Activated naive CD4-positive, alpha-beta T cell treated with anti-CD3 and anti-CD28 coated beads, Interleukin-2, amount 10 ng/mL, durations not matched to agents 7 days and 5 days (primary cell): ENCODE data around the gene HNRNPA3.
"Not testable (repeated sequence)": the region's sequence is repeated elsewhere in the genome, so short reads cannot be mapped to it uniquely, and the experiment has no call there.

ENCODE experiments used
- CTCF ChIA-PET: fragments of 350-600 bp; sonication (Branson Sonifier 250); formaldehyde crosslinking; loops from one replicate; lab custom pipeline; 2021; ENCODE audit warnings: antibody characterized with exemption; lab: Charles Lee
- DNase-seq: peaks from one replicate; pipeline ENCODE4 v3.0.0-alpha.2; 2020
- H3K27ac Mint-ChIP-seq: one replicate; pipeline ENCODE4 v1.8.0; 2021; ENCODE audit warnings: mild to moderate bottlenecking, moderate library complexity, mixed read lengths
- H3K27me3 Mint-ChIP-seq: one replicate; pipeline ENCODE4 v1.8.0; 2021; ENCODE audit warnings: mild to moderate bottlenecking, mixed read lengths
- H3K36me3 Mint-ChIP-seq: one replicate; pipeline ENCODE4 v1.8.0; 2021; ENCODE audit warnings: mixed read lengths
- H3K4me1 Mint-ChIP-seq: one replicate; pipeline ENCODE4 v1.8.0; 2021; ENCODE audit warnings: mixed read lengths
- H3K4me3 Mint-ChIP-seq: one replicate; pipeline ENCODE4 v1.8.0; 2021; ENCODE audit warnings: mild to moderate bottlenecking, moderate library complexity, mixed read lengths
- H3K9me3 Mint-ChIP-seq: one replicate; pipeline ENCODE4 v1.8.0; 2021; ENCODE audit warnings: mixed read lengths

Gene HNRNPA3

DNA sequence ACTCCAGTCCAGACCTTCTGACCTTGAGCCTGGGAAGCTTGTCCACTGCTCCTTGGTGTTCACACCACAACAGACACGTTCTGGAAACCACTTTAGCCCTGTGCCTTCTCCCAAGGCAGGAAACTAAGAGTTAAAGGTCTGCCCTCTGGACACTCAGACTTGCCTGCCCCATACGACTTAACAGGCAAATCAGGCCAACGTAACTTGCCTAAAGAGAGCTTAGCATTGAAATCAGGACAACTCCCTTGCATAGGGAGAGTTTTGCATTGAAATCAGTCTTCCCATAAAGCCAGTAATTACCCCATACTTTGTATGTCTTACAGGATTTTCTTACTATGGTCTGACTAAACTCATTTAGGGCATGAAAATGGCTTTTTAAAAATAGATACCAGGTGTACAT lies 33.4 kb downstream of the HNRNPA3 start:
- no peak overlapping the region for H3K27ac Mint-ChIP-seq
- CTCF ChIA-PET, result interaction anchor here (1.0 kb wide), 2 partner anchors 14 to 48 kb away, joined by 3 read pairs; no protein-coding TSS in a partner anchor
- H3K36me3 Mint-ChIP-seq, result peaks cover 43% of the 10 kb centered on the region
- no peak overlapping the region for H3K4me3 Mint-ChIP-seq
- DNase-seq, result no peak
- no peaks in the 10 kb centered on the region for H3K9me3 Mint-ChIP-seq
- peaks cover 76% of the 10 kb centered on the region for H3K4me1 Mint-ChIP-seq
- H3K27me3 Mint-ChIP-seq, result no peaks in the 10 kb centered on the region

DNA sequence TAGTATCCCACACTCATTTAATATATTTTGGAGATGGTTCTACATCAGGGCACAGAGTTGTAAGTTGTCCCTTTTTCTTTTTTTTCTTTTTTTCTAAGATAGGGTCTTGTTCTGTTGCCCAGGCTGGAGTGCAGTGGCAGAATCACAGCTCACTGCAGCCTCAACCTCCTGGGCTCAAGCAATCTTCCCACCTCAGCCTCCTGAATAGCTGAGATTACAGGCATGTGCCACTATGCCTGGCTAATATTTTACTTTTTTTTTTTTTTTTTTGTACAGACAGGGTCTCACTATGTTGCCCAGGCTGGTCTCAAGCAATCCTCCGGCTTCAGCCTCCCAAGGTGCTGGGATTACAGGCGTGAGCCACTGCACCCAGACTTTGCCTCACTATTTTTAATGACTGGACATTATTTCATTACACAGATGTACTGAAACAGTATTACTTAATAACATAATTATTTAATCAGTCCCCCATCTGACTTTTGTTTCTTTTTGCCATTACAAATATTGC lies 34.0 kb downstream of the HNRNPA3 start:
- not testable (repeated sequence) for H3K4me3 Mint-ChIP-seq, H3K9me3 Mint-ChIP-seq, H3K27ac Mint-ChIP-seq, H3K27me3 Mint-ChIP-seq, DNase-seq
- Mint-ChIP-seq H3K36me3 (peaks cover 46% of the 10 kb centered on the region), H3K4me1 (peaks cover 76% of the 10 kb centered on the region)
- CTCF ChIA-PET, result interaction anchor here (1.0 kb wide), 1 partner anchor 13 kb away, joined by 3 read pairs; no protein-coding TSS in a partner anchor

DNA sequence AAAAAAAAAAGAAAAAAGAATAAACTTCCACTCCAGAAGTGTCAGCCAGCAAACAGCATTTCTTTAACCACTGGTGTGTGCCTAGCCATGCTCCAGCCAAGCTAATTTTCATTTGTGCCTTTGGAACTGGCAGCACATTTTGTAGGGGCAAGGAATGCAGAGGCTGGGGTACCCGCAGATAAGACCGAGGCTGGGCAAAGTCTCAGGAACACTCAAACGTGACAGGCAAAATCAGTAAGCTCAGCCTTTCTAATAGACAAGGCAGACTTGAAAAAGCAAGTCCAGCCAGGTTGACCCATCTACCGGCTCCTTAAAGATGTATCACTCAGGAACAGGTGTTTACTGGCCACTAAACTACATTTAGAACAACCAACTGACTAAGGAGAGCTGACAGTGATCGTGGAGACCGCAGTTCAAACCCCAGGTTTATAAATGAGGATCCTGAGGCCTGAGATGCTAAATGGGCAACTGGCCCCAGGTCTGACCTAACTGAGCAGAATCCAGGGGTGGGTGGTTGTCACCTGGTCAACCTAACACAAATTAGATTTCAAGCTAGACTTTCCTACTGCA lies 35.2 kb downstream of the HNRNPA3 start:
- DNase-seq, result no peak
- H3K9me3 Mint-ChIP-seq, result no peaks in the 10 kb centered on the region
- peaks cover 46% of the 10 kb centered on the region for H3K36me3 Mint-ChIP-seq
- H3K27me3 Mint-ChIP-seq, result no peaks in the 10 kb centered on the region
- CTCF ChIA-PET, result no interaction called here
- H3K4me3 Mint-ChIP-seq, result no peak overlapping the region
- H3K4me1 Mint-ChIP-seq, result peaks cover 76% of the 10 kb centered on the region
- no peak overlapping the region for H3K27ac Mint-ChIP-seq

DNA sequence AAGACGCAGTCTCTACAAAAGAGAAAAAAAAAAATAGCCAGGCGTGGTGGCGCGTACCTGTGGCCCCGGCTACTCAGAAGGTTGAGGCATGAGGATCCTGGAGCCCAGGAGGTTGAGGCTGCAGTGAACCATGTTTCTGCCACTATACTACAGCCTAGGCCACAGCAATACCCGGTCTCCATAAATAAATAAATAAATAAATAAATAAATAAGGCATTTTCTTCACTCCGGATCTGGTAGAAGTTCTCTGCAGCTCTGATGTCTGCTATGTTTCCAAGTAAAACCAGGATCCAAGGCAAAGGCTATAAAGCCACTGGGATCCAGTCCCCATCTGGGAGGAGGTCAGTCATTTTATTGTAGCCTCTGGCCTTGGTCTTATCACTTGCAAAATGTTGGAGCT lies 36.4 kb downstream of the HNRNPA3 start:
- no peak for DNase-seq
- H3K4me3 Mint-ChIP-seq, result no peak overlapping the region
- H3K9me3 Mint-ChIP-seq, result no peaks in the 10 kb centered on the region
- H3K27ac Mint-ChIP-seq, result no peak overlapping the region
- H3K27me3 Mint-ChIP-seq, result no peaks in the 10 kb centered on the region
- CTCF ChIA-PET, result no interaction called here
- H3K36me3 Mint-ChIP-seq, result peaks cover 50% of the 10 kb centered on the region
- H3K4me1 Mint-ChIP-seq, result peaks cover 79% of the 10 kb centered on the region

DNA sequence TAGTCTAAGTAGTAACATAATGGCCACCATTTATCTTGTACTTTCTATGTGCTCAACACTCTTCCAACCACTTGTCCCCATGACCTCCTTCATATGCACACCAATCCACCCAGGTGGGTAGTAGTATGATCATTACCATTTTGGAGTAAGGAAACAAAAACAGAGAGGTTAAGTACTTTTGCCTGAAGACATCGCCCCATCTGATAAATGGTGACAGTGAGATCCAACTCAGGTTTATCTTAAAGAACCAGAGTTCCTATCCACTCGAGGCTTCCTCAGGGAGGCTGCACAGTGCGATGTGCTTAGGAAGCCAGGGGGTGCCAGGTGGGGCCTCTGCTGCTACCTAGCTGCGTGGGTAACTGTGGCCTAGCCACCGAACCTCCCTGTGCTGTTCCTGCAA lies 37.9 kb downstream of the HNRNPA3 start:
- H3K9me3 Mint-ChIP-seq, result no peaks in the 10 kb centered on the region
- H3K4me3 Mint-ChIP-seq, result no peak overlapping the region
- H3K27me3 Mint-ChIP-seq, result no peaks in the 10 kb centered on the region
- H3K36me3 Mint-ChIP-seq, result peaks cover 56% of the 10 kb centered on the region
- CTCF ChIA-PET, result interaction anchor here (0.9 to 1.5 kb wide), 2 partner anchors 9 to 13 kb away, joined by 3 to 6 read pairs; no protein-coding TSS in a partner anchor
- H3K27ac Mint-ChIP-seq, result peak overlapping the region; percentile 97
- peaks cover 81% of the 10 kb centered on the region for H3K4me1 Mint-ChIP-seq
- no peak for DNase-seq

DNA sequence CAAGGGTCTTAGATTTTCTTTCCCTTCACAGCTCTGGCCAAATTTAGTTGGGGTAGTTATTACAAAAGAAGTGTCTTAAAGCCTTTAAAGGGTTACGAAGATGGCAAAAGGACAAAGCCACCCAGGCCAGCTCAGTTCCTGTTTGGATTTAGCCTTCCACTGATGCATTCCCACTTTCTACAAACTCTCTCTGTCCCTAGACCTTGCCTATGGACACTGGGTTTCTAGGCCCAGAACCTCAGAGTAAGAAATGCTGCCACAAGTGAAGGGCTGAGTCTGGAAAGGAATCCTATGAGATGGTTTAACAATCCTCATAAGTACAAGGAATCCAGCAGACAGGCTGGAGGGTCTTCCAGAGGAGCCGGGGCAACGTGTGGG lies 38.6 kb downstream of the HNRNPA3 start:
- Mint-ChIP-seq H3K36me3 (peaks cover 60% of the 10 kb centered on the region), H3K4me3 (no peak overlapping the region), H3K4me1 (peaks cover 82% of the 10 kb centered on the region), H3K27me3 (no peaks in the 10 kb centered on the region), H3K9me3 (no peaks in the 10 kb centered on the region), H3K27ac (peak overlapping the region; percentile 97)
- no peak for DNase-seq
- CTCF ChIA-PET, result interaction anchor here (0.9 to 1.5 kb wide), 2 partner anchors 9 to 12 kb away, joined by 3 to 6 read pairs; no protein-coding TSS in a partner anchor

DNA sequence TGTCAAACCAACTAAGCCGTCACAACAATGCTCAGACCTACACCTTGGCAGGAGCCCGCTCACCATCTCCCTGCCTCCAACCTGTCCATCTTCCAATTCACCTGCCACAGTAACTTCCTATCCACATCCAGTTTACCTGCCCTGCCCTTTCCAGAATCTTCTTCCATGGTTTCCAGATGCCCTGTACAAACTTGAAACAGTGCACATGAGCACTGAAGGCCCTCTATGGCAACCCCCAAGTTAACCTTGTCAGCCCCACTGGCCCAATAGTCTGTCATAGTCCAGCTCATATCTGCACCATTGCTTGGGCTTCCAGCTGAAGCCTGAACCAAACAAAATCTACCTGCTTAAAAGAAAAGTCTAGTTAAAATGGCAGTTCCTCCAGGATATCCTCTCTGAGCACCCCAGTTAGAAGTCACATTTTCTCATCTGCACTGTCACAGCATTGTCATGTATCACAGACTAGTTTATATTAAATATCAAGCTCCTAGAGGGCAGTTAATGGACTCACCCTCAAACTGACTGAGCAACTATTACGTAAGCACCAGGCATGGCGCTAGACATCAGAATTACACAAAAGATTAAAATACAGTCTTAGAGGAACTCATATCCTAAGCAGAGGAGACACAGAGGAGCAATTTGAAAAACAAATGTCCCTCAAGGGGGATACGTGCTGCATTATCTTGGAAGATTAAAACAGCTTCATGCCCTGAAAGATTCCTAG lies 40.4 kb downstream of the HNRNPA3 start:
- Mint-ChIP-seq H3K27ac (peak overlapping the region; percentile 97), H3K9me3 (no peaks in the 10 kb centered on the region), H3K4me1 (peaks cover 88% of the 10 kb centered on the region), H3K4me3 (peak overlapping the region; percentile 19), H3K27me3 (no peaks in the 10 kb centered on the region), H3K36me3 (peaks cover 72% of the 10 kb centered on the region)
- no peak for DNase-seq
- CTCF ChIA-PET, result interaction anchor here (0.9 to 1.8 kb wide), 3 partner anchors 10 to 88 kb away, joined by 3 to 5 read pairs (median 3); no protein-coding TSS in a partner anchor

DNA sequence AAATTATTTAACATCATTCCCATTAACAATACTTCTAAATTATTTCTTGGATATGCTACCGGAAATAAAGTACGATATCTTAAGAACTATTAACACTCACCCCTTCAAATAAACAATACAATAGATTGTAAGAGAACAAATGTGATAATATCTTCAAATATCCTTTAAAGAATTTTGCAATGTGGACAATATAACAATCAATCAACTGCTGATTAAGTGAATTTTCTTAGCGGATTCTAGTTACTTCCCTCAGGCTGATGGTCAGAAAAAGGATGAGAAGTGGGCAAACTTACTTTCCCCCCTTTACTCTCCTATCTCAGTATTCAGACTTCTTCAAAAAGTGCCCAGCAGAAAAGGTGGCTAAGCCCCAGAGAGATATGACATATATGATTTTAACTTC lies 41.1 kb downstream of the HNRNPA3 start:
- CTCF ChIA-PET, result interaction anchor here (0.9 to 1.8 kb wide), 3 partner anchors 10 to 53 kb away, joined by 3 to 7 read pairs (median 3); no protein-coding TSS in a partner anchor
- no peak overlapping the region for H3K4me3 Mint-ChIP-seq

DNA sequence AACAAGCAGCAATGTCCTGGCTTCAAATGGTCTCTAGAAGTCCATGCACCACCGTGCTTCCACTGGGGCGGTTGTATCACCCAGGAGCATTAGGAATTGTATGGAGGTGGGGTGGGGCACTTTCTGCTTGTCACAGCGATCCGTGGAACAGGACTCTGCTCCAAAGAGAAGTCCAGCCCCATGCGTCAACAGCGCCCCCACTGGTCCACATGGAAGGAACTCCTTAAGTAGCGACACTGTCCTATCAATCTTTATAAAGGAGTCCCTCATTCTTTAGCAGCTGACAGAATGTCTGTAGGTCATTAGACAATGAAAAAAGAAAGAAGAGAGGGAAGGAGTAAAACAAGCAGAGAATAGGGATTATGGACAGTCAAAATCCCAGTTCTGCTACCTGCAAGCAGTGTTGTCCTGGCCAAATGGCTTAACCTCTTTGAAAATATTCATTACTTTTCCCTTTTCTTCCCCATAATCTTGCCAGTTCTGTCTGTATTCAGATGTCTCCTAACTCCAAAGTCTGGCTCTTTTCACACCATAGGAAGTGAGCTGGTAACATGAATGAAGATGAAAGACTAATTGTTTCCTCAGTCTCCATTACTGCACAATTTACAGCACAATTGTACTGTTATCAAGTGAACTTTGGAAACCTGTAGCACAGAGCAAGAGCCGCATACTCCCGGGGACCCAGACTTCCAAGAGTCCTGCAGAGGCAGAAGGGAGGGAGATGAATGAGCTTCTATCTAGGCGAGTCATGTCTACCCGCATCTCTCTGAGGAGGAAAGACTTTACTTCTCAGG lies 42.0 kb downstream of the HNRNPA3 start:
- DNase-seq, result peak; percentile 33
- Mint-ChIP-seq H3K4me3 (no peak overlapping the region), H3K27ac (peak overlapping the region; percentile 39), H3K4me1 (peaks cover 95% of the 10 kb centered on the region), H3K36me3 (peaks cover 77% of the 10 kb centered on the region), H3K9me3 (peaks cover 4% of the 10 kb centered on the region), H3K27me3 (no peaks in the 10 kb centered on the region)
- CTCF ChIA-PET, result interaction anchor here (1.0 to 1.6 kb wide), 8 partner anchors 9 to 89 kb away, joined by 3 to 9 read pairs (median 4); no protein-coding TSS in a partner anchor

More for the DNA sequence above, 41.1 kb downstream of the HNRNPA3 start:
- Mint-ChIP-seq H3K36me3 (peaks cover 76% of the 10 kb centered on the region), H3K27ac (peak overlapping the region; percentile 97), H3K4me1 (peaks cover 90% of the 10 kb centered on the region), H3K27me3 (no peaks in the 10 kb centered on the region), H3K9me3 (peaks cover 4% of the 10 kb centered on the region)
- no peak for DNase-seq

DNA sequence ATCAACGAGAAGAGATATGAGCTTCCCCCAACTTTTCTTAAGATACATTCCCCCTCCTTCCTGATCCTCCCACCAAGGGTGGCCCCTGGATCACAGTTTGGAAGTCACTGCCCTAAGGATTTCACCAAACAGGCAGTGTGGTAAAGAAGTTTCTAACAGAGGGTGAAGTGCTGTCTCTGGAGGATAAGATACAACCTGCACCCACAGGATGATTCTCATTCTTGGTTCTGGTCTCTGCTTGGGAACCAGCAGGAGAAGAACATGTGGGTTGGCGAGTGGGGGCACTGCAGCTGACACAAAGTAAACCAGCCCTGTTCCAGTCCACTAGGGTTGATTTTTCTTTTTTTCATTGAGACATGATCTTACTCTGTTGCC lies 42.6 kb downstream of the HNRNPA3 start:
- Mint-ChIP-seq H3K36me3 (peaks cover 74% of the 10 kb centered on the region), H3K4me3 (no peak overlapping the region), H3K27me3 (no peaks in the 10 kb centered on the region), H3K4me1 (peaks cover 95% of the 10 kb centered on the region), H3K9me3 (peaks cover 4% of the 10 kb centered on the region), H3K27ac (peak overlapping the region; percentile 39)
- CTCF ChIA-PET, result interaction anchor here (1.0 to 1.6 kb wide), 8 partner anchors 8 to 90 kb away, joined by 3 to 9 read pairs (median 4); no protein-coding TSS in a partner anchor
- DNase-seq, result no peak

DNA sequence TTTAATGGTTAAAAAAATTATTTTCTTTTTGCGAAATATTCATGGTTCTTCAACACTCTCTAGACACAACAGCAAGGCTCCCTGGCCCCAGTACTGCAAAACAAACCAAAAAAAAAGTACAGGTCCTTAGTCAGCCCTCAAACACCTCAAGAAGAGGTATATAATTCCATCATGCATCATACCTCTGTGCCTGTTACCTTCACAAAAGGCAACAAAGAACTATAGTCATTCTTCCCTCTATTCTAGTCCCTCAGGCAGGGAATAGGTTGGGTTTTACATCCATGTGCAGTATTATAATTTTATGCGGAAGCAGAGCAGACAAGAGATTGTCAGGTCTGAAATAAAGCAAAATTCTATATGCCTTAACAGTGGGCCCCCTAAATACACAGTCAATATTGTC lies 43.4 kb downstream of the HNRNPA3 start:
- H3K4me3 Mint-ChIP-seq, result no peak overlapping the region
- H3K27ac Mint-ChIP-seq, result no peak overlapping the region
- H3K36me3 Mint-ChIP-seq, result peaks cover 74% of the 10 kb centered on the region
- no peak for DNase-seq
- H3K4me1 Mint-ChIP-seq, result peaks cover 92% of the 10 kb centered on the region
- no peaks in the 10 kb centered on the region for H3K27me3 Mint-ChIP-seq
- CTCF ChIA-PET, result interaction anchor here (1.4 kb wide), 1 partner anchor 40 kb away, joined by 5 read pairs; no protein-coding TSS in a partner anchor
- H3K9me3 Mint-ChIP-seq, result peaks cover 4% of the 10 kb centered on the region

DNA sequence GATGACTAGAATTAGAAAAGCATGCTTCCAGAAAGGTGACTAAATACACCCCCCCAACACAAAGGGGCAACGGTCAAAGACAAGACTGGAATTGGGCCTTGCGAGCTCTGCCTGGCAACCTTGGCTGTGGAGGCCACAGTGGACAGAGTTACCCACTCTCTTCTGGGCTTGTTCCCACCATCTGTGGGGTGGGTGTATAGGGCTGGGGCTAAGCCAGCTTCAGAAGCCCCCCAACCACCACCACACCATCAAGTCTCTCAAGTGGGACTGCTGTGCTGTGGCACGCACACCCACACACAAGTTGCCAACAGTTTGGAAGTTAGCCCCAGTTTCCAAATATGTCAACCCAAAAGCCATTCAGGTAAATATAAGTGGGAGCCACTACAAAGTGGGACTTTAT lies 44.1 kb downstream of the HNRNPA3 start:
- peaks cover 75% of the 10 kb centered on the region for H3K36me3 Mint-ChIP-seq
- H3K27ac Mint-ChIP-seq, result peak overlapping the region; percentile 57
- peaks cover 92% of the 10 kb centered on the region for H3K4me1 Mint-ChIP-seq
- CTCF ChIA-PET, result no interaction called here
- H3K9me3 Mint-ChIP-seq, result peaks cover 4% of the 10 kb centered on the region
- no peak overlapping the region for H3K4me3 Mint-ChIP-seq
- H3K27me3 Mint-ChIP-seq, result no peaks in the 10 kb centered on the region
- DNase-seq, result no peak

DNA sequence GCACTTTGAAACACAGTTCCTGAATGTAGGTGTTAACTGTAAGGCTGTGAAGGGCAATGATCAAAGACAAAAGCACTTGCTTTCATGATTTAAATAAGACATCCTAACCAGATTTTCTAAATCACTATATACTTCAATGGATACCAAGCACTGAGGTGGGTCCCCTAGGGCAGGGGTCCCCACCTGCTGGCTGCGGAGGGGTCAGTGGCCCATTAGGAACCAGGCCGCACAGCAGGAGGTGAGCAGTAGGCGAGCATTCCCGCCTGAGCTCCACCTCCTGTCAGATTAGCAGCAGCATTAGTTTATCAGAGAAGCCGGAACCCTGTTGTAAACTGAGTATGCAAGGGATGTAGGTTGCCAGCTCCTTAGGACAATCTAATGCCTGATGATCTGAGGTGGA lies 44.9 kb downstream of the HNRNPA3 start:
- Mint-ChIP-seq H3K27ac (peak overlapping the region; percentile 17), H3K9me3 (peaks cover 4% of the 10 kb centered on the region), H3K36me3 (peaks cover 75% of the 10 kb centered on the region), H3K4me1 (peaks cover 91% of the 10 kb centered on the region), H3K27me3 (no peaks in the 10 kb centered on the region), H3K4me3 (no peak overlapping the region)
- no peak for DNase-seq
- CTCF ChIA-PET, result no interaction called here

DNA sequence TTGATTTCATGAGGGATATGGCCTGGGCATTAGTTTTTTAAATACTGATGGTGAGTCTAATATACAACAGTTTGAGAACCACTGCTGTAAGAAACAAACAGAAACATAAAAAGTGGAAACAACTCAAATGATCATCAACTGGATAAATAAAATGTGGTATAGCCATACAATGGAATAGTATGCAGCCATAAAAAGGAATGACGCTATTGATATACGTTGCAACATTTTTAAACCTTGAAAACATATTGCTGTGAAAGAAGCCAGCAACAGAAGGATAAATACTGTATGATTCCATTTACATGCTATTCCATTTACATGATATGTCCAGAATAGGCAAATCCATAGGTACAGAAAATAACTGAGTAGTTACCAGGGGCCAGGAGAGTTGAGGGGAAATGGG lies 45.5 kb downstream of the HNRNPA3 start:
- Mint-ChIP-seq H3K27ac (no peak overlapping the region), H3K36me3 (peaks cover 74% of the 10 kb centered on the region)
- CTCF ChIA-PET, result no interaction called here

More for the DNA sequence above, 45.5 kb downstream of the HNRNPA3 start:
- Mint-ChIP-seq H3K27me3 (no peaks in the 10 kb centered on the region), H3K4me3 (no peak overlapping the region), H3K4me1 (peaks cover 85% of the 10 kb centered on the region), H3K9me3 (peaks cover 4% of the 10 kb centered on the region)
- no peak for DNase-seq
